Measurements from ENCODE around the gene ETHE1. TPM values are rescaled to one million over a fixed set of nuclear protein-coding genes. Genes with fewer than 3 reads are reported as not detected.

ETHE1 gene
- total and polyA plus RNA-seq, 2 of the 8 experiments (the other 6 are each of a cell fraction or from before 2014, with no cell fraction given) = 19.9 to 96.0 TPM

DNA sequence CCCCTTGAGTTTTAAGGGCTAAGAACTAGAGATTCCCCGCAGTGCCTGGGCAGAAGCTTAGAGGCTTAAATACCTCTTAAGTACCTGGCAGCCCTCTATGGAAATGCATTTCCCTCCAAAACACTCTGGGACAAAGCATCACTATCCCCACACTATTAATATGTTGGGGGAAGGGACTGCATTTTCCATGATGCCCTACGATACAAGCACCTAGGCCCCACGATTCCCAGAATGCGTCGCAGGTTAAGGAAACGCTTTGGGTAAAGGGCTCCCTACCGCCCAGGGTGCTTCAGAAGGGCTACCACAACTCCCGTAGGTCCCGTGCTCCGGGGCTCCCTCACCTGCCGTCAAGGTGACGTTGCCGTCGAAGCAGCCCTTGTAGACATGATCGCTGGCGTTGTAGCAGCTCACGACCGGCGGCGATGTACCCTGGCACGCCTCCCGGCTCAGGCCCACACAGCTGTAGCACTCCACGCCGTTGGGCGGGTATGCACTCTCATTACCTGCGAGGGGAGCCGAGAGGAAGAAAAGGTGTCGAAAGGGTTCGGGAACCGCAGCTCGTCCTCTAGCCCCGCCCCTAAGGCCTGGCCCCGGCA, 64.1 kb downstream of the ETHE1 start (continued):
- TF ChIP-seq, protein P1, sequence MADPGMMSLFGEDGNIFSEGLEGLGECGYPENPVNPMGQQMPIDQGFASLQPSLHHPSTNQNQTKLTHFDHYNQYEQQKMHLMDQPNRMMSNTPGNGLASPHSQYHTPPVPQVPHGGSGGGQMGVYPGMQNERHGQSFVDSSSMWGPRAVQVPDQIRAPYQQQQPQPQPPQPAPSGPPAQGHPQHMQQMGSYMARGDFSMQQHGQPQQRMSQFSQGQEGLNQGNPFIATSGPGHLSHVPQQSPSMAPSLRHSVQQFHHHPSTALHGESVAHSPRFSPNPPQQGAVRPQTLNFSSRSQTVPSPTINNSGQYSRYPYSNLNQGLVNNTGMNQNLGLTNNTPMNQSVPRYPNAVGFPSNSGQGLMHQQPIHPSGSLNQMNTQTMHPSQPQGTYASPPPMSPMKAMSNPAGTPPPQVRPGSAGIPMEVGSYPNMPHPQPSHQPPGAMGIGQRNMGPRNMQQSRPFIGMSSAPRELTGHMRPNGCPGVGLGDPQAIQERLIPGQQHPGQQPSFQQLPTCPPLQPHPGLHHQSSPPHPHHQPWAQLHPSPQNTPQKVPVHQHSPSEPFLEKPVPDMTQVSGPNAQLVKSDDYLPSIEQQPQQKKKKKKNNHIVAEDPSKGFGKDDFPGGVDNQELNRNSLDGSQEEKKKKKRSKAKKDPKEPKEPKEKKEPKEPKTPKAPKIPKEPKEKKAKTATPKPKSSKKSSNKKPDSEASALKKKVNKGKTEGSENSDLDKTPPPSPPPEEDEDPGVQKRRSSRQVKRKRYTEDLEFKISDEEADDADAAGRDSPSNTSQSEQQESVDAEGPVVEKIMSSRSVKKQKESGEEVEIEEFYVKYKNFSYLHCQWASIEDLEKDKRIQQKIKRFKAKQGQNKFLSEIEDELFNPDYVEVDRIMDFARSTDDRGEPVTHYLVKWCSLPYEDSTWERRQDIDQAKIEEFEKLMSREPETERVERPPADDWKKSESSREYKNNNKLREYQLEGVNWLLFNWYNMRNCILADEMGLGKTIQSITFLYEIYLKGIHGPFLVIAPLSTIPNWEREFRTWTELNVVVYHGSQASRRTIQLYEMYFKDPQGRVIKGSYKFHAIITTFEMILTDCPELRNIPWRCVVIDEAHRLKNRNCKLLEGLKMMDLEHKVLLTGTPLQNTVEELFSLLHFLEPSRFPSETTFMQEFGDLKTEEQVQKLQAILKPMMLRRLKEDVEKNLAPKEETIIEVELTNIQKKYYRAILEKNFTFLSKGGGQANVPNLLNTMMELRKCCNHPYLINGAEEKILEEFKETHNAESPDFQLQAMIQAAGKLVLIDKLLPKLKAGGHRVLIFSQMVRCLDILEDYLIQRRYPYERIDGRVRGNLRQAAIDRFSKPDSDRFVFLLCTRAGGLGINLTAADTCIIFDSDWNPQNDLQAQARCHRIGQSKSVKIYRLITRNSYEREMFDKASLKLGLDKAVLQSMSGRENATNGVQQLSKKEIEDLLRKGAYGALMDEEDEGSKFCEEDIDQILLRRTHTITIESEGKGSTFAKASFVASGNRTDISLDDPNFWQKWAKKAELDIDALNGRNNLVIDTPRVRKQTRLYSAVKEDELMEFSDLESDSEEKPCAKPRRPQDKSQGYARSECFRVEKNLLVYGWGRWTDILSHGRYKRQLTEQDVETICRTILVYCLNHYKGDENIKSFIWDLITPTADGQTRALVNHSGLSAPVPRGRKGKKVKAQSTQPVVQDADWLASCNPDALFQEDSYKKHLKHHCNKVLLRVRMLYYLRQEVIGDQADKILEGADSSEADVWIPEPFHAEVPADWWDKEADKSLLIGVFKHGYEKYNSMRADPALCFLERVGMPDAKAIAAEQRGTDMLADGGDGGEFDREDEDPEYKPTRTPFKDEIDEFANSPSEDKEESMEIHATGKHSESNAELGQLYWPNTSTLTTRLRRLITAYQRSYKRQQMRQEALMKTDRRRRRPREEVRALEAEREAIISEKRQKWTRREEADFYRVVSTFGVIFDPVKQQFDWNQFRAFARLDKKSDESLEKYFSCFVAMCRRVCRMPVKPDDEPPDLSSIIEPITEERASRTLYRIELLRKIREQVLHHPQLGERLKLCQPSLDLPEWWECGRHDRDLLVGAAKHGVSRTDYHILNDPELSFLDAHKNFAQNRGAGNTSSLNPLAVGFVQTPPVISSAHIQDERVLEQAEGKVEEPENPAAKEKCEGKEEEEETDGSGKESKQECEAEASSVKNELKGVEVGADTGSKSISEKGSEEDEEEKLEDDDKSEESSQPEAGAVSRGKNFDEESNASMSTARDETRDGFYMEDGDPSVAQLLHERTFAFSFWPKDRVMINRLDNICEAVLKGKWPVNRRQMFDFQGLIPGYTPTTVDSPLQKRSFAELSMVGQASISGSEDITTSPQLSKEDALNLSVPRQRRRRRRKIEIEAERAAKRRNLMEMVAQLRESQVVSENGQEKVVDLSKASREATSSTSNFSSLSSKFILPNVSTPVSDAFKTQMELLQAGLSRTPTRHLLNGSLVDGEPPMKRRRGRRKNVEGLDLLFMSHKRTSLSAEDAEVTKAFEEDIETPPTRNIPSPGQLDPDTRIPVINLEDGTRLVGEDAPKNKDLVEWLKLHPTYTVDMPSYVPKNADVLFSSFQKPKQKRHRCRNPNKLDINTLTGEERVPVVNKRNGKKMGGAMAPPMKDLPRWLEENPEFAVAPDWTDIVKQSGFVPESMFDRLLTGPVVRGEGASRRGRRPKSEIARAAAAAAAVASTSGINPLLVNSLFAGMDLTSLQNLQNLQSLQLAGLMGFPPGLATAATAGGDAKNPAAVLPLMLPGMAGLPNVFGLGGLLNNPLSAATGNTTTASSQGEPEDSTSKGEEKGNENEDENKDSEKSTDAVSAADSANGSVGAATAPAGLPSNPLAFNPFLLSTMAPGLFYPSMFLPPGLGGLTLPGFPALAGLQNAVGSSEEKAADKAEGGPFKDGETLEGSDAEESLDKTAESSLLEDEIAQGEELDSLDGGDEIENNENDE (IDR thresholded peaks at IDR 0.05; ENCODE audit: insufficient replicate concordance, low read length) = no peak
- TF ChIP-seq HDAC6 (IDR thresholded peaks at IDR 0.05; ENCODE audit: low read depth, low read length) = no peak
- TF ChIP-seq POLR2A (IDR thresholded peaks at IDR 0.05; ENCODE audit: control extremely low read depth in 1 of 2, low read depth in 2 of 2, low read length in 2 of 2) = 0 out of 3 replicates have a peak, but pooled peaks of 1 of the 2 experiments have one; percentile 49
- no peak for TF ChIP-seq MAFK (IDR thresholded peaks at IDR 0.05; ENCODE audit: low read depth, low read length)
- no peak for TF ChIP-seq SIRT6 (IDR thresholded peaks at IDR 0.05; ENCODE audit: low read length)
- TF ChIP-seq CTBP2 (IDR thresholded peaks at IDR 0.05; ENCODE audit: borderline replicate concordance, insufficient read depth, insufficient read length, low read length) = no peak
- peak; percentile 63 for TF ChIP-seq TBP (IDR thresholded peaks at IDR 0.05; ENCODE audit: low read depth, low read length)
- TF ChIP-seq EZH2 (IDR thresholded peaks at IDR 0.05; ENCODE audit: low read depth, low read length, severe bottlenecking) = no peak
- TF ChIP-seq, protein P2, sequence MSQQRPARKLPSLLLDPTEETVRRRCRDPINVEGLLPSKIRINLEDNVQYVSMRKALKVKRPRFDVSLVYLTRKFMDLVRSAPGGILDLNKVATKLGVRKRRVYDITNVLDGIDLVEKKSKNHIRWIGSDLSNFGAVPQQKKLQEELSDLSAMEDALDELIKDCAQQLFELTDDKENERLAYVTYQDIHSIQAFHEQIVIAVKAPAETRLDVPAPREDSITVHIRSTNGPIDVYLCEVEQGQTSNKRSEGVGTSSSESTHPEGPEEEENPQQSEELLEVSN (IDR thresholded peaks at IDR 0.05) = peak; percentile 80
- TF ChIP-seq PHF8 (conservative IDR thresholded peaks at IDR 0.05; ENCODE audit: low read depth, low read length) = peak; percentile 68
- peak; percentile 89 for TF ChIP-seq ASH2L (IDR thresholded peaks at IDR 0.05; ENCODE audit: low read length)

Measured in H1 (cell line).